HT-29 (cell line): ENCODE data around the gene VWA3B. TPM values are rescaled to one million over a fixed set of nuclear protein-coding genes. Genes with fewer than 3 reads are reported as not detected.
A peak's percentile ranks its signal among the peaks of the same experiment; 100 is the strongest.
"Not testable (repeated sequence)": the region's sequence is repeated elsewhere in the genome, so short reads cannot be mapped to it uniquely, and the experiment has no call there.

ENCODE experiments used
- DNase-seq: peaks from one replicate; pipeline ENCODE4 v3.0.0-alpha.2; 2015; ENCODE audit warnings: low spot score
- total RNA-seq: library from RNA; depleted of rRNA; stranded (reverse); fragments of >200 nt; shearing (Covaris generic); gene quantifications from 2 replicates; pipeline ENCODE4 v1.2.3, GENCODE V29; 2014

Gene VWA3B
- total RNA-seq, 1 experiment from 2014 or later = not detected

DNA sequence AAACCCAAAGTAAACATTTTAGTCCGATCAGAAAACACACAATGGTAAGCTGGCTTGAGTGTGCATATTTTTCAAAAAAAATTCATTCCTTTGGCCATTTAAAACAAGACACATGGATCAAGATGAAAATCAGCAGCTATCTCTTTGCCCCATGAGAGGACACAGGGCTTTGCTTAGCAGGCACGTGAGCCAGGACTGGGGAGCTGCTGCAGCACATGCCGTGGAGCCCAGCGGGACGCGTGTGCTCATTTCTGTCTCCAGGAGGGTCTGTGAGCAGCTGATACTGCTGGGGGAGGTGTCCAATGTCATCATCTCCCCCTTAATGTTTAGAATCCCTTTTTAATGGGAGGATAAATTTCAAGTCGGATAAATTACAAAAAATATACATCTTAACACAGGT lies 209.5 kb downstream of the VWA3B start:
- DNase-seq = no peak

DNA sequence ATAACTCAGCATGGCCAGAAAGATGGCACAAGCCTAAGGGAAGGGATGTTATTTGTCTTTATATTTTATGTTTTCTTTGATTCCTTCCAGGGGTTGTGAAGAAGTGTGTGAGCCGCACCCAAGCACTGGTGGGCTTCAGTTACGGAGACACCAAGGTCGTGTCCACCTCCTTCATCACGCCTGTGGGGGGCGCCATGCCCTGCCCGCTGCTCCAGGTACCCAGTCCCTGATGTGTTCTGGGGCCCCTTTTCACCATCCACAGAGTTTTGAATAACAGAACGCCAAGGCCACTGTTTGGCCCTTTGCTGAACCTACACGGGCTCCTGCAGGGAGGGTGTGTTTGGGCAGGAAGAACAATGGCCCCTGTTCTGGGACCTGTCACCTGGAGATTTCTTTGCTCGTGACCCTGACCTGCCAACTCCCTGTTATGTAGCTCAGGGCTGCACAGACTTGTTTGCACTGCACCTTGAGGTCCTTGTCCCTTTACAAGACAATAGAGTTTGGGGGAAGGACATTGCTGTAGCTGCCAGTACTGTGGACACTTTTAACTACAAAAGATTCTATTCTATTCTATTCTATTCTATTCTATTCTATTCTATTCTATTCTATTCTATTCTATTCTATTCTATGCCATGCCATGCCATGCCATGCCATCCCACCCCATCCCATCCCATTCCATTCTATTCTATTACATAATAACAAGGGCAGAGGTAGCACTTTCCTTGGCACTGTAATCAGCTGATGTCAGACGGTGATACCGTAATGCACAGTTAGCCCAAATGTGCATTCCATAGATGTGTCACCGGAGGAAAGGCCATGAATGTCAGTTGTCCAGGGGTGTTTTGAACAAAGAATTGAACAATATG lies 211.1 kb downstream of the VWA3B start:
- no peak for DNase-seq

DNA sequence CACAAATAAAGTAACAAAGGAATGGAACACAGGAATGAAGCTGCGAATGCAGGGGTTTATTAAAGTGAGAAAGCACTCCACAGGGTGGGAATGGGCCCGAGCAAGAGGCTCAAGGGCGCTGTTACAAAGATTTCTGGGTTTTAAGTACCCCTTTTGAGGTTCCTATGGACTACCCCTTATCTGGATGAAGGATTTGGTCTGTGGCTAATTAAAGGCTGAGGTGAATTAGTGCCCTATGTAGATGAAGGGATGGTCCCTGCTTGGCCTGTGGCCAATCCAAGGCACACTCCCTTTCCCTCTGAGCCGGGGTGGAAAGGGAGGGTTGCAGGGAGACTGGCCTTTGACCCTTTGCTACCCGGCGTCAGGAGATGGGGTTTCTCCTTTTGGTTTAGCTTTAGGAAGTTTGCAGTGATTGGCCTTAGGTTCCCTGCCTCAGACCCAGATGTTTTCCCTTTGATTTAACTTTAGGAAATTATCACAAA lies 211.8 kb downstream of the VWA3B start:
- no peak for DNase-seq

DNA sequence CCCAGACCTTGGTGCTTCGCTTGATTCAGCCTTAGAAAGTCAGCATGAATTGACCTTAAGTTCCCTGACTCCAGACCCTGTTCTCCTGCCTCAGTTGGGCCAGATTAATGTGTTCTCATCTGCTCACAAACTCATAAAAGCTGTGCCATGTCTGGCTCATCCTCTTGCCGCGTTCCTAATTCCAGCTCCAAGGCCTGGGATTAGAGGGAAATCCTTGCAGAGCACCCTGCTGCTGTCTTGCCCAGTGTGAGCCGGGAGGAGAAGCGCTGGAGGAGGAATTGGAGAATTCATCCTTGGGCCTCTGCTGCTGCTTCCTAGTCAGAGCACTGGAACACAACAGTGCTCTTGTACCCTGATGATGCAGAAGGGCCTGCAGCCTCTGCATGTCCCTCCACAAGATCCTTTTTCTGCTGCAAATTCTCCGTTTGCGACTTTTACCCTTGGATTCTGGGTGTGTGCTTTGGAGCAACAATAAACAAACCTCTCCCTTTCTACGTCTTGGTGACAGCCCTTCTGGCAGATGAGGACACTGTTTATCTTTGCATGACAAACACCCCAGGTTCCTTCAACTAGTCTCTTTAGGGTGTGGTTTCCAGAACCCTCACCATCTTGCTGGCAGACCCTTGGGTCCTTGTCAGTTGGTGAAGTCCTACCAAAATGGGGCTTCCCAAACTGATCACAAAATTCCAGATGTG lies 212.4 kb downstream of the VWA3B start:
- no peak for DNase-seq

DNA sequence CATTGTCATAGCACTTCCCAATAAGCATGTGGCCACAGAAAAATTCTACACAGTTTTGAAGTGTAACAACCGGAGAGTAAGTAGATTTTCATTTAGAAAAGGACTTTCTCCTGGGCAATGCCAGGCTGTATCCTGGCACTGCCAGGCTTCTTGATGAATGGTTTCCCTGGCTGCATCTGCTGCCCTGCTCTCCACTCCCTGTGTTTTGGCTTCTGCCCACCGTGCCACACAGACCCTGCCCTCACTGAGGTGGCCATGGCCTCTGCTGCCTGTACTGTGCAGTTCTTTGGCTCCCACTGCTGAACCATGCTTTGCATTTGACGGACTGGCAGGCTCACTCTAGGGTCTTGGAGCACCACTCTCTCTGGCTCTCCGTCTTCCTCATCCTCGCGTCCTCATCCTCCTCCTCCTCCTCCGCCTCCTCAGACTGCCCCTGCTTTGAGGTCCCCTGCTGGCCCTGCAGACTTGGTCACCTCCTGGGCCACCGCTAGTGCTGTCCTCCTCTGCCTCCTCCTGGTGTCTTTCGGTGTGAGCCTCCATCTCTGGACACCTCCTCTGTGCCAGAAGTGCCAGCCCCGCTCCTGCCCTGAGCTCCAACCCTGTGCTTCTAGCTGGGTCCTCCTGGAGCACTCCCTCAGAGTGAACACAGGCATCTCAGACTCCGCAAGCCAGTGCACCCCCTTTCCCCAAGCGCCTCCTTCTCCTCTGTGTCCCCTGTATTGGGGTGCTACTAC lies 213.3 kb downstream of the VWA3B start:
- no peak for DNase-seq

DNA sequence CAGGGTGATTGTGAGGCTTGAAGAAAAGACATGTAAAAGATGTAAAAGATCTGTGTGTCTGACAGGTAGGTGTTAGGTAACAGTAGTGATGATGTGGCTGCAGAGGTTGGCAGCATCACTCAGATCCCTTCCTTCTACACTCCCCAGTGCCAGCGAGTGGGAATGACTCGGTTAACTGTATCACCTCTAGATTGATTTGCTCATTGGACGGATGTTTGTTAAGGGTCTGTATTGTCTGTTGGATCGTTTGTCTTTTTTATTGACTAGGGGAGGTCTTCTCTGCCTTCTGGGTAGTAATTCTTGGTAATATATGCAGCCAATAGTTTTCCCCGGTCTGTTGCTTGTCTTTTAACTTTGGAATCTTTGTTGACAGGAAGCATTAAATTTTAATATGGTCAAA lies 214.5 kb downstream of the VWA3B start:
- no peak for DNase-seq

DNA sequence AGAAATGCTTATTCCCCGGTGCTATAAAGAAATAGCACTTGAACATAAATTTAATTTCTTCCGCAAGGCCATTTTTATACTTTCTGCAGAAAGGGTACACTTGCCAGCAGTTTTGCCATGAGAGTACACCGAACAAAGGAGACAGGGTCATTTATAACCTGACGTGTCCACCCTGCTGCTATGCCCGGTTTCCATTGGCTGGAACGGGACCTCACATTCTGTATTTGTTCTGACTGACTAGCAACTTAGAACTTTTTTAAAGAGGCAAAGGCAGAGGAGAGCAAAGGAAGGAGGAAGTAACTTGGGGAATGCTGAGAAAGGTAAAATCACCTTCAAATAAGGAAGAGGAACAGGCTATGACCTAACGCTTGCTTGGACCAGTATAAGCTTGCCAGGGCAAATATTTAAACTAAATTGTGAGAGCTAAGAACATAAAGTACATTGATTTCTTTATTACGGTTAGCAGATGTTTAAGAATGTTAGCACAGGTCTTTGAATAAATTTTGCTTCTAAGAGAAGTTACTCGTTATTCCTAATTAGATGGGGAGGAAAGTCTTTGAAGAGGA lies 220.2 kb downstream of the VWA3B start:
- DNase-seq = not testable (repeated sequence)

DNA sequence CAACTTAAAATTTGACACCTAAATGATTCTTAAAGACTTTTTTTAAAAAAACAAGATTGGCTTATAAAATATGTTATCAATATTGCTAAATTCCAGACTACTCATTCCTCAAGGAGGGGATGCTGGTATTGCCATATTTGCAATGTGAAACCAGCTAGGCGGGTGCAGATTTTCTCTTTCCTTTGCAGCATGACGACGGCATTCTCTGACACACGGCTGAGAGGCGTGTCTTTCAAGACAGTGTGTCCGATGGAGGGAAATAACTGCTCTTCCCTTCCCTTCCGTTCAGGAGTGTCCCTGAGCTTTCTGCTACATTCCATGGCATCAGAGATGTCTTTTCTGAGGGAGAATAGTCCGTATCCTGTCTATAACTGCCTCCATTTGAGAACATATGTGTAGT lies 221.1 kb downstream of the VWA3B start:
- no peak for DNase-seq

DNA sequence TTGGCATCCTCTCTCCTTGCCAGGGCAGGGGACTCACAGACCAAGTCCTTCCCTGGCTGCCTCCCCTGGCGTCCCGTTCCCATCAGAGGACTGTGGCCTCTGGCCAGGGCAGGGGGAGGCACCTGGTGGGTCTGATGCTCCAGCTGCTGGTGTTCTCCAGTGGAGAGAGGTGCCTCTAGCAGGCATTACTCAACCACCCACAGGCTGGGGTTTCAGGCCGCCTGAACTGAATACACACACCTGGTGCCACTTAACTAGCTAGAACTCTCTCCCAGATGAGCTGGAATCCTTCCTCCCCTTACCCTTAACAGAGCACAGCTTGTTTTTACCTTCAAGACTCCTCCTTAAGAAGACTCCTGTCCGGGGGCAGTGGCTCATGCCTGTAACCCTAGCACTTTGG lies 221.6 kb downstream of the VWA3B start:
- no peak for DNase-seq

DNA sequence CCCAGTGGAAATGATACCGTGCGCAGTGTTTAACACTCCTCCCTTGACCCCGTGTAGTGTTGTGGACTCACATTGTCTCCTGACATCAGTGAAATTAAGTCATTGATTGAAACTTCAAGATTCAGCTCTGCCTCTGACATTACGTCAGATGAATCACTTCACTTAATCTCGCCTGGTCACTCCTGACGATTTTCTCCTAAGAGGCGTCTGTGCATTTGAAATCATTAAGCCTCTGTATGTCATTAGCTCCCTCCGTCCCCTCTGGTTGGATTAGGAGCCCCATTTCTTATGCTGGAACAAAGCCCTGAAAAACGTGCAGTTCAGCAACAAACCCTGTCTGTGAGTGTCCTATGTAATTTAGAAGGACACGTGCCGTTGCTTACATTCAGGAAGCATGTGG lies 222.6 kb downstream of the VWA3B start:
- no peak for DNase-seq

DNA sequence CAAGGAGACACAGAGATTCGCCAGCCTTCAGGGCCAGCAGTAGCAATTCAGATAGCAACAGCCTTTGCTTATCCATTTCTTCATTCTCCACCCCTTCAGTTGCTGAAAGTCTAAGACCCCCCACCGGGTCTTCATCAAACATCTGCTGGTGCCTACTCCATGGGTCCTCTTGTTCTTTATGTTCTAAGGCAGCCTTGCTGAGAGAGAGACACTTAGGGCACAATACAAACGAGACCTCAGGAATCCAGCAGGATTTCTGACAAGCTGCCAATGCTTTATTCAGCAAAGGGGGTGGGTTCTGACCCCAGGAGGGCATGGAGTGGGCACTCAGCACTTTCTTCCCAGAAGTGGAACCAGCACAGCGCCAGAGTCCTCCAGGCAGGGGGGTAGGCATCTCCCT lies 223.0 kb downstream of the VWA3B start:
- DNase-seq = no peak

DNA sequence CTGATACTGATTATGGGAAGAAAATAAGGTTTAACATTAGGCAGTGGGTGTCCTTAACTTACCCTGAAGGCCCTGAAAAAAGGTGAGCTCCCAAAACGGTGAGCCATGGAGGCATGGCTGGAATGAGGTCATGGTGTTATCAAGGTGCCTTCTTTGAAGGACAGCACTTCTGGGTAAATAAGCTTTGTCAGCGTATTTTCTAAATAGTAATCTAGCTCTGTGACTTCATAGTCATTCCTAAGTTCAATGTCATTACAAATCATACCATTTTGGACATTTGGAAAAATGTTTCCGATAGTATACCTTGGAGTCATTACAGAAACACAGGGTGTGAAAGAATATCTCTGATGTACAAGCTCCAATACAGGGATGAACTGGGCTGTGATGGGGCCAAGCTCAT lies 224.1 kb downstream of the VWA3B start:
- no peak for DNase-seq

DNA sequence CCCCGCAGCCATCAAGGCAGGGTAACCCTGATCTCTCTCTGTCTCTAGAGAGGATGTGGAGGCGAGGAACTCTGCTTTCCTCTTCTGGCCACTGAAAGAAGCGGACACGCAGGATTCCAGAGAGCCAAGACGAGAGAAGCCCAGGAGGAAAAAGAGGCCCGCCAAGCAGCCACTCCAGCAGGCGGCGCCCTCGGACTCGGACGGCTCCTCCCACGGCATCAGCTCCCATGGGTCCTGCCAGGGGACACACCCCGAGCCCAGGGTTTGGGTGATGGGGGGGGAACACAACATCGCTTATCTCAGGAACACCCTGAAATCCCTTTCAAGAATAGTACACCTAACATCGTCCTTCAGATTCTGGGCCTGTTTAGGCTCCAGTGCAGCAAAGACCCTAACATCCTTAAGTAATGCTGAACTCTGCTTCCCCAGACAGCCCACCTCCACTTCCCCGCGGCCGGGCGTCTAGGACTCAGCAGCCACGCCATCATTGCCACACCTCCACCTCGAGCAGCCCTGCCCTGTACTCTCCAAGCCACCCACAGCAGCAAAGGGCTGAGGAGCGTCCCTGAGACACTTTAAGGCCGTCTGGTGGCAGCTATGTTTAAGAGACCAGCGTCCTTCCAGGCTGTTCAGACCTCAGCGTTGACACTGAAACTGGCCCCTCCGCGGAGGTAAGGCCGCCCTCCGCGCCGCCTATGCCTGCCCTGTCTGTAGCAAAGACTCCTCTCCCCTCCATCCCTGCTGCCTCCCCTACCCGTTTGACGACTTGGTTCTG lies 225.0 kb downstream of the VWA3B start:
- no peak for DNase-seq

DNA sequence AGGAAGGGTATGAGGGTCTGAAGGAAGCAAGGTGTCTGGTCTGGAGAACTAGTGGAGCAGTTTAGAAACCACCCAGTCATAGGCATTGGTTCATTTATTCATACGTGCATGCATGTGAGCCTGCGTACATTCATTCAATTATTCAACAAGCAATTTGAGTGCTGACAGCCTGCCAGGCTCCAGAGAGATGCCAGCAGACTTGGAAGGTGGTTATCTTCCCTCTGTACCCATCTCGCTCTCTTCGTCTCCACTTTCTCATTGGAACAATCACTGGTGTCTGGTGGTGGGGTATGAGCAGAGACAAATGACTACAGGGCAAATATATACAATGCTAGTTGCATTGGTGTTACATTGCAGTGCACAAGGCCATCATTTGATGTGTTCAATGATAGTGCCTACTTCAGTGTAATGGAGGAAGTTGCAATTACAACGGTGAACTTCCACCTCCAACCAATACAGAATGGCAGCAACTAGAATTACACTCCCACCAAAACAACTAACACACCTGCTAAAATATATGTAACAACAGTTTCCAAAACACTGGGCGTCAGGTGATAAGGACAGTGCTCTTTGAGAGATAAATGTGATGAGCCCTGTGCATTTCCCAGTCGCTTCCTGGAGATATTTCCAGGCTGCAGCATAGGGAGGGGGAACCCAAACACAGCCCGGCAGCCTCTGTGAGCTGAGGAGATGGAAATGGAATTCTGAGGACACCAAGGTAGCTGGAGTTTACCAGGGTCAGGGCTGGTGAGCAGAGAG lies 226.7 kb downstream of the VWA3B start:
- no peak for DNase-seq

DNA sequence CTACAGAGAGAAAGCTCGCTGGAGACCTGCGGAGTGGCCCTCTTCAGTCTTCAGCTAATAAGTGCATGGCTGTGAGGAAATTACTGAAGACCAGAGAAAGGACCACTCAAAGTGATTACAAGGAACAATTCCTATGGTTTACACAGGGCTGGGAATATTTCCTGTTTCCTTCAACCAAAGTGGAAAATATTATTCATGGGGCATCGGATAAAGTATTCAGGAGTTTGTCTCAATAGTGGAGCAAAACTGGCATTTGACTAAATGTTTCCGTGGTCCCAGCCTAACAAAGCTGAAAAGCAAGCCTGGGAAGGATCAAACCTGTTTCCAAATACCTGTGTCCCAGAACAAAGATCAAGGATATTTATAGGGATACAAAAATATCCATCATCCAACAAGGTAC lies 227.3 kb downstream of the VWA3B start:
- DNase-seq = no peak

DNA sequence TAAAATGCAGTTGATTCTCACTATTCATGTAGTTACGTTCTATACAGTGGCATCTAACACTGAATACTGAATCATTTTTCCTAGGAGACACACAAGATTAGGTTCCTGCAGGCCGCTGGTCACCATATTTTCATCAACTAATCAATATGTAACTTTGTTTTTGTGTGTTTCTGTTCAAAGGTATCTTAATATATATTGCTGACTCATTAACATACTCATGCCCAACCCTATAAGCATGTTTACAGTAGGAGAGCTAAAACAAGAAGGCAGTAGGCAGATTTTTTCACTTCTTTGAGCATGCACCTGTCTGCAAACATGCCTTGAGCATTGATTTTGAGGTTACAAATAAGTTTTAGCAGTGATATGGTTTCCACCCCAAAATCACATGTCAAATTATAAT lies 229.0 kb downstream of the VWA3B start:
- DNase-seq = no peak

DNA sequence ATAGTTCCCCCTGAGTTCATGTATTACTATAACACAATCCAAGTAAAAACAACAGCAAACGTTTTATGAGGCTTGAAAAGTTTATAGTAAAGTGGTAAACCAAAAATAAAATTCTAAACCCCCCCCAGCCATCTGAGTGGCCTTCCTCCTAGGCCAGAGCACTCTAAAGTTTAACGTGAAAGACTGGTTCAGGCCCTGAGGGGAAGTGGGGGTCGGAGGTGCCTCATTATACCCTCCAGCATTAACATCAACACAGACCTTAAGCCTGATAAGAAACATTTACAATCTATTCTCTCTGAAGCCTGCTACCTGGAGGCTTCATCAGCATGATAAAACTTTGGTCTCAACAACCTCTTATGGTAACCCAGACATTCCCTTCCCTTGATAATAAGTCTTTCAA lies 230.2 kb downstream of the VWA3B start:
- no peak for DNase-seq

DNA sequence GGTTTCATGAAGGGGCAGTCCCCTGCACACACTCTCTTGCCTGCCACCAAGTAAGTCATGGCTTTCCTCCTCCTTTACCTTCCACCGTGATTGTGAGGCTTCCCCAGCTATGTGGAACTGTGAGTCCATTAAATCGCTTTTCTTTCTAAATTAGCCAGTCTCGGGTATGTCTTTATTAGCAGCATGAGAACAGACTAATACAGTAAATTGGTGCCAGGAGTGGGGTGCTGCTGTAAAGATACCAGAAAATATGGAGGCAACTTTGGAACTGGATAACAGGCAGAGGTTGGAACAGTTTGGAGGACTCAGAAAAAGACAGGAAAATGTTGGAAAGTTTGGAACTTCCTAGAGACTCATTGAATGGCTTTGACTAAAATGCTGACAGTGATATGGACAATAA lies 233.2 kb downstream of the VWA3B start:
- not testable (repeated sequence) for DNase-seq

DNA sequence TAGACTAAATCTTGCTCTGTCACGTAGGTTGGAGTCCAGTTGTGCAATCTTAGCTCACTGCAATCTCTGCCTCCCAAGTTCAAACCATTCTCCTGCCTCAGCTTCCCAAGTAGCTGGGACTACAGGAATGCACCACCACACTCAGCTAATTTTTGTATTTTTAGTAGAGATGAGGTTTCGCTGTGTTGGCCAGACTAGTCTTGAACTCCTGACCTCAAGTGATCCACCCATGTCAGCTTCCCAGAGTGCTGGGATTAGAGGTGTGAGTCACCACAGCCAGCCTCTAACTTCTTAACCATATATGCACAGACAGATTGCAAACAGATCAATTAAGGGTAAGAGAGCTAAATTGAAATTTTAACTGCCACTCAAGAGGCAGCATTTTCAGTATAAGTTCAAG lies 237.2 kb downstream of the VWA3B start:
- DNase-seq = peak; percentile 6

DNA sequence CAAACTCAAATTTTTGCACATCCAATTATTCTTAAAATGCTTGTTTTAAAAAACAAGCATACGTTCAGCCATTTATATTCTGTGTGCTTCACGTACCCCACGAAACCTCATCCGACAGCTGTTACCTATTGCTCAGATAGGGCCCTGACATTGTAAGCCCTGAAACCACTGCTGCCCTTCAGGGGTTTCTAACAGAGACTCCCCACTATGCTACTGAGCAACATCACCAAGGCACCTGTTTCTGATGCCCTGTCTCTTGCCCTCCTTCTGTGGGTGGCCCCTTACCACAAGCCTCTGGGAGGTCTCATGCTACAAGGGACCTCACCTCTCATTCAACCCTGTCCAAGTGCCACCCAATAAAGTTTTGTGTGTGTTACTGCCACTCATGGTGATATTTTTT lies 240.8 kb downstream of the VWA3B start:
- no peak for DNase-seq
